Glutamatergic neuron (in vitro differentiated cells): ENCODE data around the gene INTS1. TPM values are rescaled to one million over a fixed set of nuclear protein-coding genes. Genes with fewer than 3 reads are reported as not detected.

ENCODE experiments used
- DNase-seq: peaks from one replicate; pipeline ENCODE4 v3.0.0; 2022
- H3K27ac Mint-ChIP-seq: one replicate; pipeline ENCODE4 v1.8.0; 2020; ENCODE audit warnings: mild to moderate bottlenecking, mixed read lengths, inconsistent platforms; ENCODE audit not compliant: unreplicated experiment
- H3K27me3 Mint-ChIP-seq: one replicate; pipeline ENCODE4 v1.8.0; 2020; ENCODE audit warnings: mild to moderate bottlenecking, moderate library complexity, mixed read lengths, inconsistent platforms; ENCODE audit not compliant: unreplicated experiment
- H3K36me3 Mint-ChIP-seq: one replicate; pipeline ENCODE4 v1.8.0; 2020; ENCODE audit warnings: mild to moderate bottlenecking, mixed read lengths, inconsistent platforms; ENCODE audit not compliant: unreplicated experiment
- H3K4me1 Mint-ChIP-seq: one replicate; pipeline ENCODE4 v1.8.0; 2020; ENCODE audit warnings: mild to moderate bottlenecking, low read depth, mixed read lengths, inconsistent platforms; ENCODE audit not compliant: unreplicated experiment
- H3K4me3 Mint-ChIP-seq: one replicate; pipeline ENCODE4 v1.8.0; 2020; ENCODE audit warnings: mild to moderate bottlenecking, mixed read lengths, inconsistent platforms; ENCODE audit not compliant: unreplicated experiment
- H3K9me3 Mint-ChIP-seq: one replicate; pipeline ENCODE4 v1.8.0; 2020; ENCODE audit warnings: mild to moderate bottlenecking, moderate library complexity, mixed read lengths, inconsistent platforms; ENCODE audit not compliant: unreplicated experiment
- total RNA-seq: library from RNA; stranded (reverse); fragmentation: NEBNext Ultra II Directional; extraction: Animal tissue kit (Norgen Biotek cat#: 25700); gene quantifications from one replicate; pipeline ENCODE4 v1.2.1, GENCODE V29; 2021; ENCODE audit not compliant: unreplicated experiment
- TF ChIP-seq, protein P1 (sequence below): fragments of 200-600 bp; sonication (generic); IDR thresholded peaks from one replicate; pipeline ENCODE4 v1.5.0; 2021; ENCODE audit not compliant: partially characterized antibody, unreplicated experiment

INTS1 gene
- total RNA-seq, 1 donor from 2014 or later: 108 TPM

DNA sequence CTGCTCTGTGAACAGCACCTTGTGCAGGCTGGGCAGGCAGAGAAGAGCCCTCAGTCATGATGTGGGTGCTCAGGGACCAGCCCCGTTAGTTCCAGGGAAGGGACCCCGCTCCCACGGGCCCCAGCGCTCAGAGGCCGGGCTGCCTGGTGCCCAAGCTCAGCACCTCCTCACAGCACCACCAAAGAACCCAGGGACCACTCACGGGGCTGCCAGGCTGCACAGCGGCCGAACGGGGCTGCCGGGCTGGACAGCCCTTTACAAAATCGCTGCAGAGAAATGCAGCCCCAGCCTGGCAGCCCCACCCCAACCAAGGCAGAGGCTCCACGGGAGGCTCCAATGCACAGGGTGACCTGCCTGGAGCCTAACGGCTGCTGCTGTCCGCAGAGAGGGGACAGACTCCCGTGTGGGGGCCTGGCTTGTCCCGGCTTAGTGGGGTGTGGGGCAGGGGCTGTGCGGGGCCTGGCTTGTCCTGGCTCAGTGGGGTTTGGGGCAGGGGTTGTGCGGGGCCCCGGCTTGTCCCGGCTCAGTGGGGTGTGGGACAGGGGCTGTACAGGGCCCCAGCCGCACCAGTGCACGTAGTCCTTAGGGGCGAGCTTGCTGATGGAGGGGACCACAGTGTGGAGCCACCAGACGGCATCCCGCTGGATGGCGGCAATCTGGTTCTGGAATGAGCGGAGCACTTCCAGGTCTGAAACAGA, 9.2 kb downstream of the INTS1 start:
- no peaks in the 10 kb centered on the region for H3K4me1 Mint-ChIP-seq
- DNase-seq: no peak
- peaks cover 2% of the 10 kb centered on the region for H3K9me3 Mint-ChIP-seq
- TF ChIP-seq, protein P1, sequence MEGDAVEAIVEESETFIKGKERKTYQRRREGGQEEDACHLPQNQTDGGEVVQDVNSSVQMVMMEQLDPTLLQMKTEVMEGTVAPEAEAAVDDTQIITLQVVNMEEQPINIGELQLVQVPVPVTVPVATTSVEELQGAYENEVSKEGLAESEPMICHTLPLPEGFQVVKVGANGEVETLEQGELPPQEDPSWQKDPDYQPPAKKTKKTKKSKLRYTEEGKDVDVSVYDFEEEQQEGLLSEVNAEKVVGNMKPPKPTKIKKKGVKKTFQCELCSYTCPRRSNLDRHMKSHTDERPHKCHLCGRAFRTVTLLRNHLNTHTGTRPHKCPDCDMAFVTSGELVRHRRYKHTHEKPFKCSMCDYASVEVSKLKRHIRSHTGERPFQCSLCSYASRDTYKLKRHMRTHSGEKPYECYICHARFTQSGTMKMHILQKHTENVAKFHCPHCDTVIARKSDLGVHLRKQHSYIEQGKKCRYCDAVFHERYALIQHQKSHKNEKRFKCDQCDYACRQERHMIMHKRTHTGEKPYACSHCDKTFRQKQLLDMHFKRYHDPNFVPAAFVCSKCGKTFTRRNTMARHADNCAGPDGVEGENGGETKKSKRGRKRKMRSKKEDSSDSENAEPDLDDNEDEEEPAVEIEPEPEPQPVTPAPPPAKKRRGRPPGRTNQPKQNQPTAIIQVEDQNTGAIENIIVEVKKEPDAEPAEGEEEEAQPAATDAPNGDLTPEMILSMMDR: no peak
- peaks cover 11% of the 10 kb centered on the region for H3K36me3 Mint-ChIP-seq
- no peak overlapping the region for H3K4me3 Mint-ChIP-seq
- peaks cover 3% of the 10 kb centered on the region for H3K27me3 Mint-ChIP-seq
- H3K27ac Mint-ChIP-seq: no peak overlapping the region

DNA sequence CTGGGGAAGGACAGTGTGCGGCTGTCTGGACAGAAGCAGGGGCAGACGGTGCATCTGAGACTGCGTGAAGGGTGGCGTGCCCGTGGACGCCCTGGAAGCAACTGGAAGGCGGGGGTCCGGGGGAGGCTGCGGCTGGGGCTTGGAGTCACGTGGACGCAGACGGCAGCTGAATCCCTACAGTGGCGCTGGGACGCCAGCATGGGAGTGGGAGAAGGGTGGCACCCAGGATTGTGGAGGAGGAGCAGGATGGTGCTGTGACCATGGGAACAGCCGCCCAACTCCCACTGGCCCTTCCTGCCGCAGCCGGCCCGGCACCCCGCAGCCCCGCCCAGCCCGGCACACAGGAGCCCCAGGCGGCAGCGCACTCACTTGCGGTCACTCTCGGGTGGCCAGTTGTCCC, 9.7 kb downstream of the INTS1 start:
- H3K4me3 Mint-ChIP-seq: no peak overlapping the region
- peaks cover 2% of the 10 kb centered on the region for H3K9me3 Mint-ChIP-seq
- H3K27ac Mint-ChIP-seq: no peak overlapping the region
- peaks cover 11% of the 10 kb centered on the region for H3K36me3 Mint-ChIP-seq
- DNase-seq: no peak
- no peaks in the 10 kb centered on the region for H3K4me1 Mint-ChIP-seq
- peaks cover 3% of the 10 kb centered on the region for H3K27me3 Mint-ChIP-seq
- TF ChIP-seq, protein P1: no peak

DNA sequence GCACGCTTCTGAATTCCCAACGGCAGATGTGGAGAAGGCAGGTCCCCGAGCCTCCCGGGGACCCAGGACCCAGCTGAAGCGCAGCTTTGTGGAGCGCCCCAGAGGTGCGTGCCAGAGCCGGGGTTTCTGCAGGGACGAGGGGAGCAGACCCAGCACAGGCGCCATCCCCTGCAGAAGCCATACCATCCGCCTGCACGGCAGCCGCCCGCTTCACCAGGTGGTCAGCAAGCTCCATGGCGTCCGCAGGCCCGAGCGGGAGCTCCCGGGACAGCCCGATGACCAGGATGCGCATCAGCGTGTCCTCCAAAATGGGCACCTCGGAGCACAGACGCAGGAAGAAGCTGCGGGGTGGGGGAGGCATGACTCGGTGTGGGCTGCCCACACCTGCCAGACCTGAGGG, 10.6 kb downstream of the INTS1 start:
- H3K9me3 Mint-ChIP-seq: peaks cover 2% of the 10 kb centered on the region
- TF ChIP-seq, protein P1: no peak
- H3K4me1 Mint-ChIP-seq: no peaks in the 10 kb centered on the region
- H3K36me3 Mint-ChIP-seq: peaks cover 11% of the 10 kb centered on the region
- no peak for DNase-seq
- H3K27me3 Mint-ChIP-seq: peaks cover 3% of the 10 kb centered on the region
- no peak overlapping the region for H3K4me3 Mint-ChIP-seq
- no peak overlapping the region for H3K27ac Mint-ChIP-seq

DNA sequence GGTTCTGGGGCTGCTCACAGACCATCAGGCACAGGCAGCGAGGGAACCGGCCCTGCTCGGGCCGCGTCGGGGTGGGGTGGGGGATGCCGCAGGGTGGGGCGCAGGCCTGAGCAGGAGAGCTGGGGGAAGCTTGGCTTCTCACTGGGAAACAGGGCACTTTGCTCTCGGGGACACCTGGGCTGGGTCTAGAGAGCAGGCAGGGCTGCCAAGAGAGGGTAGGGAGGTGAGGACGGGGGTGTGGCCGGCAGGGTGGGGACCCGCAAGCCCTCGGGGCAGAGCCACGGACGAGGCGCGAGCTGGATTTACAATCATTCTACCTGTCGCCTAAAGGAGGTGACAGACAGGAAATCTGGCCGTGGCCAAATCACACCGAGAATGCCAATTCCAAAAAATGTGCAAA, 11.1 kb downstream of the INTS1 start:
- no peak overlapping the region for H3K27ac Mint-ChIP-seq
- H3K27me3 Mint-ChIP-seq: peaks cover 3% of the 10 kb centered on the region
- H3K4me1 Mint-ChIP-seq: no peaks in the 10 kb centered on the region
- no peak overlapping the region for H3K4me3 Mint-ChIP-seq
- TF ChIP-seq, protein P1: no peak
- peaks cover 11% of the 10 kb centered on the region for H3K36me3 Mint-ChIP-seq
- peaks cover 2% of the 10 kb centered on the region for H3K9me3 Mint-ChIP-seq
- no peak for DNase-seq

DNA sequence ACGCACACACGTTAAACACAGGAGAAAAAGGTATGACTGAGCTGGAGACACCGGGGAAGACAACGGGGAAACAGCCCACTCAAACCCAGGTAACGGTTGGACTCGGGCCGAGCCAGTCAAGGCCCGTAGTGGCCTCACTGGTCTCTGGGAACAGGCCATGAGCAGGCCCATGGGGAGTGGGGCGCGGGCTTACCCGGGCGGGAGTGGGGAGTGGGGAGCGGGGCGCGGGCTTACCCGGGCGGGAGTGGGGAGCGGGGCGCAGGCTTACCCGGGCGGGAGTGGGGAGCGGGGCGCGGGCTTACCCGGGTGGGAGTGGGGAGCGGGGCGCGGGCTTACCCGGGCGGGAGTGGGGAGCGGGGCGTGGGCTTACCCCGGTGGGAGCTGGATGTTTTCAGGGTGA, 11.5 kb downstream of the INTS1 start:
- H3K9me3 Mint-ChIP-seq: peaks cover 2% of the 10 kb centered on the region
- TF ChIP-seq, protein P1: no peak
- H3K4me3 Mint-ChIP-seq: no peak overlapping the region
- H3K27ac Mint-ChIP-seq: no peak overlapping the region
- H3K4me1 Mint-ChIP-seq: no peaks in the 10 kb centered on the region
- peaks cover 11% of the 10 kb centered on the region for H3K36me3 Mint-ChIP-seq
- DNase-seq: no peak
- peaks cover 3% of the 10 kb centered on the region for H3K27me3 Mint-ChIP-seq
